Measurements from ENCODE around the gene FOXP4. TPM values are rescaled to one million over a fixed set of nuclear protein-coding genes. Genes with fewer than 3 reads are reported as not detected.

Gene FOXP4
- total and polyA plus RNA-seq, 2 of the 13 experiments (the other 11 are each of a cell fraction or from before 2014, with no cell fraction given), result 11.0 to 12.4 TPM

GRCh38 chr6:41545703-41546474 lies at the start of gene FOXP4 (continued):
- TF ChIP-seq, protein P1, sequence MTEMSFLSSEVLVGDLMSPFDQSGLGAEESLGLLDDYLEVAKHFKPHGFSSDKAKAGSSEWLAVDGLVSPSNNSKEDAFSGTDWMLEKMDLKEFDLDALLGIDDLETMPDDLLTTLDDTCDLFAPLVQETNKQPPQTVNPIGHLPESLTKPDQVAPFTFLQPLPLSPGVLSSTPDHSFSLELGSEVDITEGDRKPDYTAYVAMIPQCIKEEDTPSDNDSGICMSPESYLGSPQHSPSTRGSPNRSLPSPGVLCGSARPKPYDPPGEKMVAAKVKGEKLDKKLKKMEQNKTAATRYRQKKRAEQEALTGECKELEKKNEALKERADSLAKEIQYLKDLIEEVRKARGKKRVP (CRISPR knock-in tag; IDR thresholded peaks at IDR 0.05), result 0 out of 4 replicates have a peak, but pooled peaks of 1 of the 2 experiments have one; percentile 28
- TF ChIP-seq ZNF333 (CRISPR knock-in tag; IDR thresholded peaks at IDR 0.05; ENCODE audit: borderline replicate concordance), result peak; percentile 68; the same call in 1 of the 2 replicates
- no peak for TF ChIP-seq MED8 (CRISPR knock-in tag; IDR thresholded peaks at IDR 0.05; ENCODE audit: insufficient replicate concordance)
- TF ChIP-seq HOXA7 (CRISPR knock-in tag; IDR thresholded peaks at IDR 0.05), result no peak
- peak; percentile 65; the same call in 1 of the 2 replicates for TF ChIP-seq ZMYM4 (CRISPR knock-in tag; IDR thresholded peaks at IDR 0.05)
- no peak for TF ChIP-seq HMGA1 (CRISPR knock-in tag; conservative IDR thresholded peaks at IDR 0.05)
- peak; percentile 50; the same call in 1 of the 2 replicates for TF ChIP-seq SIN3B (IDR thresholded peaks at IDR 0.05; ENCODE audit: low read length)
- peak; percentile 66; the same call in 1 of the 2 replicates for TF ChIP-seq ZNF879 (CRISPR knock-in tag; IDR thresholded peaks at IDR 0.05)
- TF ChIP-seq FOXC1 (CRISPR knock-in tag; IDR thresholded peaks at IDR 0.05; ENCODE audit: borderline replicate concordance), result peak; percentile 81; the same call in 1 of the 2 replicates
- TF ChIP-seq NBN (conservative IDR thresholded peaks at IDR 0.05), result no peak
- peak; percentile 14; the same call in 1 of the 2 replicates for TF ChIP-seq FOSL2 (CRISPR knock-in tag; IDR thresholded peaks at IDR 0.05)
- no peak for TF ChIP-seq ZNF318 (CRISPR knock-in tag; IDR thresholded peaks at IDR 0.05)
- TF ChIP-seq, protein P2, sequence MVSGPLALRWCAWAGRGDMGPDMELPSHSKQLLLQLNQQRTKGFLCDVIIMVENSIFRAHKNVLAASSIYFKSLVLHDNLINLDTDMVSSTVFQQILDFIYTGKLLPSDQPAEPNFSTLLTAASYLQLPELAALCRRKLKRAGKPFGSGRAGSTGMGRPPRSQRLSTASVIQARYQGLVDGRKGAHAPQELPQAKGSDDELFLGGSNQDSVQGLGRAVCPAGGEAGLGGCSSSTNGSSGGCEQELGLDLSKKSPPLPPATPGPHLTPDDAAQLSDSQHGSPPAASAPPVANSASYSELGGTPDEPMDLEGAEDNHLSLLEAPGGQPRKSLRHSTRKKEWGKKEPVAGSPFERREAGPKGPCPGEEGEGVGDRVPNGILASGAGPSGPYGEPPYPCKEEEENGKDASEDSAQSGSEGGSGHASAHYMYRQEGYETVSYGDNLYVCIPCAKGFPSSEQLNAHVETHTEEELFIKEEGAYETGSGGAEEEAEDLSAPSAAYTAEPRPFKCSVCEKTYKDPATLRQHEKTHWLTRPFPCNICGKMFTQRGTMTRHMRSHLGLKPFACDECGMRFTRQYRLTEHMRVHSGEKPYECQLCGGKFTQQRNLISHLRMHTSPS (CRISPR knock-in tag; IDR thresholded peaks at IDR 0.05; ENCODE audit: low read depth), result peak; percentile 67; the same call in 1 of the 2 replicates
- TF ChIP-seq SP2 (CRISPR knock-in tag; IDR thresholded peaks at IDR 0.05), result peak; percentile 11; the same call in 1 of the 2 replicates
- TF ChIP-seq, protein P3, sequence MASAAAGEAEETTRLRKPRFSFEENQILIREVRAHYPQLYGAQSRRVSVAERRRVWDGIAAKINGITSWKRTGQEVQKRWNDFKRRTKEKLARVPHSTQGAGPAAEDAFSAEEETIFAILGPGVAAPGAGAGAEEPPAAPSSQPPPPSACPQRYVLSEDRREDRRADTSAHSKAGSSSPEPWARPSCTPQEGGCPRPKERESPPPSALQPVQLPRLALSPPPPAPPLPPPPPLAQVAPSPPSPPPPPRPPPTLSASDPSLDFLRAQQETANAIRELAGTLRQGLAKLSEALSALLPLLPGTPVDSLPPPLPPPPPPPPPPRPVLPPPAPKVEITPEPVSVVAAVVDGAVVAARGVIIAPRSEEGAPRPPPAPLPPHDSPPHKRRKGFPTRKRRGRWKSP (CRISPR knock-in tag; IDR thresholded peaks at IDR 0.05), result peak; percentile 81
- TF ChIP-seq ZFY (CRISPR knock-in tag; IDR thresholded peaks at IDR 0.05), result peak; percentile 63

Data from HepG2 (cell line).